Activated naive CD8-positive, alpha-beta T cell (primary cell): ENCODE results near the gene TDRKH.
A peak's percentile ranks its signal among the peaks of the same experiment; 100 is the strongest.
"Not testable (repeated sequence)": the region's sequence is repeated elsewhere in the genome, so short reads cannot be mapped to it uniquely, and the experiment has no call there.

Experiments
- H3K27ac Mint-ChIP-seq: one replicate; pipeline ENCODE4 v1.8.0; 2021; ENCODE audit warnings: mixed read lengths
- H3K27me3 Mint-ChIP-seq: one replicate; pipeline ENCODE4 v1.8.0; 2021; ENCODE audit warnings: mixed read lengths
- H3K36me3 Mint-ChIP-seq: one replicate; pipeline ENCODE4 v1.8.0; 2021; ENCODE audit warnings: mixed read lengths
- H3K4me1 Mint-ChIP-seq: one replicate; pipeline ENCODE4 v1.8.0; 2021; ENCODE audit warnings: low read depth, mixed read lengths
- H3K4me3 Mint-ChIP-seq: one replicate; pipeline ENCODE4 v1.8.0; 2021; ENCODE audit warnings: mild to moderate bottlenecking, mixed read lengths
- H3K9me3 Mint-ChIP-seq: one replicate; pipeline ENCODE4 v1.8.0; 2021; ENCODE audit warnings: low read depth, mixed read lengths

Gene TDRKH

GRCh38 chr1:151801310-151801820, 11.1 kb upstream of the TDRKH start:
- H3K9me3 Mint-ChIP-seq = no peaks in the 10 kb centered on the region
- H3K27ac Mint-ChIP-seq = no peak overlapping the region
- H3K27me3 Mint-ChIP-seq = no peaks in the 10 kb centered on the region
- H3K4me1 Mint-ChIP-seq = peaks cover 8% of the 10 kb centered on the region
- H3K4me3 Mint-ChIP-seq = no peak overlapping the region
- peaks cover 6% of the 10 kb centered on the region for H3K36me3 Mint-ChIP-seq

GRCh38 chr1:151800830-151801229, 10.5 kb upstream of the TDRKH start:
- Mint-ChIP-seq H3K27me3 (no peaks in the 10 kb centered on the region), H3K9me3 (no peaks in the 10 kb centered on the region), H3K27ac (no peak overlapping the region), H3K4me3 (no peak overlapping the region), H3K36me3 (peaks cover 6% of the 10 kb centered on the region), H3K4me1 (peaks cover 8% of the 10 kb centered on the region)

GRCh38 chr1:151799179-151800022, 9.1 kb upstream of the TDRKH start:
- Mint-ChIP-seq H3K27me3 (no peaks in the 10 kb centered on the region), H3K4me1 (peaks cover 8% of the 10 kb centered on the region), H3K9me3 (no peaks in the 10 kb centered on the region), H3K27ac (no peak overlapping the region), H3K4me3 (no peak overlapping the region), H3K36me3 (peaks cover 7% of the 10 kb centered on the region)

- Mint-ChIP-seq H3K36me3 (peaks cover 9% of the 10 kb centered on the region), H3K4me1 (peaks cover 8% of the 10 kb centered on the region), H3K9me3 (no peaks in the 10 kb centered on the region), H3K4me3 (no peak overlapping the region), H3K27ac (no peak overlapping the region), H3K27me3 (no peaks in the 10 kb centered on the region)
Measured at GRCh38 chr1:151798571-151798970, 8.3 kb upstream of the TDRKH start.

- peak overlapping the region; percentile 76 for H3K27ac Mint-ChIP-seq
- no peaks in the 10 kb centered on the region for H3K9me3 Mint-ChIP-seq
- peaks cover 3% of the 10 kb centered on the region for H3K36me3 Mint-ChIP-seq
- peaks cover 30% of the 10 kb centered on the region for H3K4me1 Mint-ChIP-seq
- peak overlapping the region; percentile 99 for H3K4me3 Mint-ChIP-seq
- no peaks in the 10 kb centered on the region for H3K27me3 Mint-ChIP-seq
Measured at GRCh38 chr1:151790940-151791651, 796 bp upstream of the TDRKH start.

GRCh38 chr1:151787689-151788088, 2.6 kb downstream of the TDRKH start:
- H3K27me3 Mint-ChIP-seq = no peaks in the 10 kb centered on the region
- no peaks in the 10 kb centered on the region for H3K9me3 Mint-ChIP-seq
- H3K4me3 Mint-ChIP-seq = no peak overlapping the region
- H3K4me1 Mint-ChIP-seq = peaks cover 30% of the 10 kb centered on the region
- no peaks in the 10 kb centered on the region for H3K36me3 Mint-ChIP-seq
- no peak overlapping the region for H3K27ac Mint-ChIP-seq

- Mint-ChIP-seq H3K4me1 (peaks cover 3% of the 10 kb centered on the region), H3K9me3 (no peaks in the 10 kb centered on the region), H3K36me3 (peaks cover 10% of the 10 kb centered on the region), H3K27ac (no peak overlapping the region), H3K27me3 (no peaks in the 10 kb centered on the region), H3K4me3 (no peak overlapping the region)
Measured at GRCh38 chr1:151783796-151784195, 6.5 kb downstream of the TDRKH start.

- Mint-ChIP-seq H3K4me3 (no peak overlapping the region), H3K4me1 (no peaks in the 10 kb centered on the region), H3K27me3 (no peaks in the 10 kb centered on the region), H3K27ac (no peak overlapping the region), H3K9me3 (no peaks in the 10 kb centered on the region), H3K36me3 (peaks cover 10% of the 10 kb centered on the region)
Measured at GRCh38 chr1:151782741-151783140, 7.6 kb downstream of the TDRKH start.

- not testable (repeated sequence) for H3K9me3 Mint-ChIP-seq, H3K27me3 Mint-ChIP-seq, H3K4me1 Mint-ChIP-seq, H3K27ac Mint-ChIP-seq, H3K4me3 Mint-ChIP-seq
- peaks cover 10% of the 10 kb centered on the region for H3K36me3 Mint-ChIP-seq
Measured at GRCh38 chr1:151782026-151782425, 8.3 kb downstream of the TDRKH start.

- H3K27me3 Mint-ChIP-seq, H3K4me3 Mint-ChIP-seq, H3K9me3 Mint-ChIP-seq, H3K27ac Mint-ChIP-seq, H3K4me1 Mint-ChIP-seq: not testable (repeated sequence)
- H3K36me3 Mint-ChIP-seq = peaks cover 10% of the 10 kb centered on the region
Measured at GRCh38 chr1:151780736-151781135, 9.6 kb downstream of the TDRKH start.

- Mint-ChIP-seq H3K36me3 (peaks cover 10% of the 10 kb centered on the region), H3K4me3 (no peak overlapping the region), H3K27ac (no peak overlapping the region), H3K9me3 (no peaks in the 10 kb centered on the region), H3K27me3 (no peaks in the 10 kb centered on the region), H3K4me1 (no peaks in the 10 kb centered on the region)
Measured at GRCh38 chr1:151779852-151780251, 10.4 kb downstream of the TDRKH start.

GRCh38 chr1:151777317-151777716, 13.0 kb downstream of the TDRKH start:
- Mint-ChIP-seq H3K27ac (no peak overlapping the region), H3K36me3 (peaks cover 10% of the 10 kb centered on the region), H3K4me1 (no peaks in the 10 kb centered on the region), H3K4me3 (no peak overlapping the region), H3K27me3 (no peaks in the 10 kb centered on the region), H3K9me3 (no peaks in the 10 kb centered on the region)

GRCh38 chr1:151776665-151777062, 13.6 kb downstream of the TDRKH start:
- Mint-ChIP-seq H3K36me3 (peaks cover 10% of the 10 kb centered on the region), H3K27ac (no peak overlapping the region), H3K9me3 (no peaks in the 10 kb centered on the region), H3K4me1 (no peaks in the 10 kb centered on the region), H3K4me3 (no peak overlapping the region), H3K27me3 (no peaks in the 10 kb centered on the region)

GRCh38 chr1:151775894-151776664, 14.2 kb downstream of the TDRKH start:
- Mint-ChIP-seq H3K9me3 (no peaks in the 10 kb centered on the region), H3K4me3 (no peak overlapping the region), H3K36me3 (peaks cover 7% of the 10 kb centered on the region), H3K27me3 (no peaks in the 10 kb centered on the region), H3K4me1 (no peaks in the 10 kb centered on the region), H3K27ac (no peak overlapping the region)
